ENCODE measurements around the gene WDR37. TPM values are rescaled to one million over a fixed set of nuclear protein-coding genes. Genes with fewer than 3 reads are reported as not detected.

Gene WDR37
- total and polyA plus RNA-seq, 2 donors from 2014 or later: 6.0 to 23.5 TPM

DNA sequence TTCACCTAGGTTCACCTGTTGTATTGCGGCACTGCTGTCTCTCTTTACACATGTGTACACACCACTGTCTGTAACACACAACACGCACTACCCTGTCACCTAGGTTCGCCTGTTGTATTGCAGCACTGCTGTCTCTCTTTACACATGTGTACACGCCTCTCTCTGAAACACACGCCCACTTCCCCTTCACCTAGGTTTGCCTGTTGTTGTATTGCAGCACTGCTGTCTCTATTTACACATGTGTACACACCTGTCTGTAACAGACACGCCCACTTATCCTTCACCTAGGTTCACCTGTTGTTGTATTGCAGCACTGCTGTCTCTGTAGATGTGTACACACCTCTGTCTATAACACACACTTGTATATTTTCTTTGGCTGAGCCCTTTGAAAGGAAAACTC lies 51.5 kb downstream of the WDR37 start:
- H3K27me3 ChIP-seq (ENCODE audit: control insufficient read depth, insufficient read depth, low read length): no peaks in the 10 kb centered on the region
- intact Hi-C loops (cut with DNase I): no loop called here
- H3K9ac ChIP-seq (ENCODE audit: low read length in 3 of 3): no peak overlapping the region
- no peak for TF ChIP-seq CTCF (IDR thresholded peaks at IDR 0.05; ENCODE audit: borderline replicate concordance, extremely low read depth, insufficient read depth)
- DNase-seq (no peak), FAIRE-seq (no peak)
- no peaks in the 10 kb centered on the region for H3K4me1 ChIP-seq (ENCODE audit: control insufficient read depth in 2 of 3, insufficient read depth in 2 of 3, low read depth in 1 of 3, low read length in 3 of 3)
- H3K9me3 ChIP-seq (ENCODE audit: control insufficient read depth in 2 of 3, insufficient read depth in 1 of 3, low read length in 3 of 3): no peaks in the 10 kb centered on the region
- peaks cover 7 to 36% (median 36%) of the 10 kb centered on the region in 3 donors for H3K36me3 ChIP-seq (ENCODE audit: control insufficient read depth in 2 of 3, insufficient read depth in 3 of 3, low read length in 3 of 3)
- no peak overlapping the region for H3K4me3 ChIP-seq (ENCODE audit: low read length in 3 of 3)
- no peak overlapping the region for H3K27ac ChIP-seq (ENCODE audit: low read depth in 2 of 2, low read length in 2 of 2)

- no peak overlapping the region for H3K9ac ChIP-seq (ENCODE audit: low read length in 3 of 3)
- H3K9me3 ChIP-seq (ENCODE audit: control insufficient read depth in 2 of 3, insufficient read depth in 1 of 3, low read length in 3 of 3): no peaks in the 10 kb centered on the region
- TF ChIP-seq CTCF (IDR thresholded peaks at IDR 0.05; ENCODE audit: borderline replicate concordance, extremely low read depth, insufficient read depth): peak; percentile 70
- FAIRE-seq (no peak), DNase-seq (peak in 4 of 5 donors; percentile 74 to 86 (median 76))
- H3K36me3 ChIP-seq (ENCODE audit: control insufficient read depth in 2 of 3, insufficient read depth in 3 of 3, low read length in 3 of 3): peaks cover 4 to 36% (median 31%) of the 10 kb centered on the region in 3 donors
- no peaks in the 10 kb centered on the region for H3K27me3 ChIP-seq (ENCODE audit: control insufficient read depth, insufficient read depth, low read length)
- intact Hi-C loops (cut with DNase I): no loop called here
- no peaks in the 10 kb centered on the region for H3K4me1 ChIP-seq (ENCODE audit: control insufficient read depth in 2 of 3, insufficient read depth in 2 of 3, low read depth in 1 of 3, low read length in 3 of 3)
- no peak overlapping the region for H3K27ac ChIP-seq (ENCODE audit: low read depth in 2 of 2, low read length in 2 of 2)
- H3K4me3 ChIP-seq (ENCODE audit: low read length in 3 of 3): no peak overlapping the region
Measured at GRCh38 chr10:1109795-1110673, 53.8 kb downstream of the WDR37 start.

DNA sequence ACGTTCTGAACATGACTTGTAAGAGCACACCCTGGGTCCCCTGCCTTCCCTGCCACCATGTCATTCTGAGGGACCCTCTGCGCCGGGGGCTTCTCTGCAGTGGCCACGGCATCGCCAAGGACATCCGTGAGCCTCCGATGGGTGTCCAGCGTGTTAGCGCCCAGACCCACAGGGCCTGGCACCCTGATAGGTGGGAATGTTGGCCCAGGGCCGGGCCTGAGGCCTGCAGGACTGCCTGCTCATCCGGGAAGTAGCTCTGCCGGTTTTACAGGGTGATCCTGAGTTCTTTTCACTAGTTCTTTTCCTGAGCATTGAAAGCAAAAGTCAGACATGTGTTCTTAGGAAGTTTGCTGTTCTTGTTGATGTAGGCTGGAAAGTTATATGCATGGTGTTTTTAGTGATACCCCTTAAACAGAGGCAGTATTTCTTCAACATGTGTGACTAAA lies 54.5 kb downstream of the WDR37 start:
- Histone ChIP-seq H3K27me3 (ENCODE audit: control insufficient read depth, insufficient read depth, low read length) (no peaks in the 10 kb centered on the region), H3K4me3 (ENCODE audit: low read length in 3 of 3) (no peak overlapping the region), H3K4me1 (ENCODE audit: control insufficient read depth in 2 of 3, insufficient read depth in 2 of 3, low read depth in 1 of 3, low read length in 3 of 3) (no peaks in the 10 kb centered on the region), H3K9ac (ENCODE audit: low read length in 3 of 3) (no peak overlapping the region), H3K27ac (ENCODE audit: low read depth in 2 of 2, low read length in 2 of 2) (no peak overlapping the region), H3K36me3 (ENCODE audit: control insufficient read depth in 2 of 3, insufficient read depth in 3 of 3, low read length in 3 of 3) (peaks cover 4 to 31% (median 27%) of the 10 kb centered on the region in 3 donors), H3K9me3 (ENCODE audit: control insufficient read depth in 2 of 3, insufficient read depth in 1 of 3, low read length in 3 of 3) (no peaks in the 10 kb centered on the region)
- intact Hi-C loops (cut with DNase I): no loop called here
- no peak for FAIRE-seq
- DNase-seq: peak in 1 of 5 donors; percentile 15
- TF ChIP-seq CTCF (IDR thresholded peaks at IDR 0.05; ENCODE audit: borderline replicate concordance, extremely low read depth, insufficient read depth): no peak

Data from kidney (tissue), 14 donors.